Activated CD8-positive, alpha-beta memory T cell treated with anti-CD3 and anti-CD28 coated beads, Interleukin-2, amount 50 U/mL, for 24 hours (primary cell): ENCODE measurements around the gene RAB26.

Source experiments
- DNase-seq: peaks from one replicate; pipeline ENCODE4 v3.0.0-alpha.2; 2020; ENCODE audit errors: extremely low read depth

The RAB26 gene

GRCh38 chr16:2142942-2143877 is 5.2 kb upstream of the RAB26 start:
- no peak for DNase-seq

GRCh38 chr16:2143878-2144485 is 4.4 kb upstream of the RAB26 start:
- DNase-seq = no peak

- DNase-seq = no peak
Observed at GRCh38 chr16:2145843-2146242, 2.6 kb upstream of the RAB26 start.

- DNase-seq = no peak
Observed at GRCh38 chr16:2147378-2147777, 1.0 kb upstream of the RAB26 start.

- DNase-seq = no peak
Observed at GRCh38 chr16:2148714-2149629, 547 bp downstream of the RAB26 start.

- DNase-seq = no peak
Observed at GRCh38 chr16:2149630-2150417, 1.4 kb downstream of the RAB26 start.

GRCh38 chr16:2150418-2151187 is 2.2 kb downstream of the RAB26 start:
- no peak for DNase-seq

- no peak for DNase-seq
Observed at GRCh38 chr16:2151188-2152091, 3.0 kb downstream of the RAB26 start.

GRCh38 chr16:2152695-2153506 is 4.5 kb downstream of the RAB26 start:
- no peak for DNase-seq

GRCh38 chr16:2154533-2155090 is 6.2 kb downstream of the RAB26 start:
- DNase-seq = no peak

- peak; percentile 95 for DNase-seq
Observed at GRCh38 chr16:2155091-2155950, 6.9 kb downstream of the RAB26 start, which contains the start of gene TRAF7. TSS of gene TRAF7 (plus strand) at chr16:2155782. CDS start at chr16:2163921, 8,139 bp downstream.

- DNase-seq = no peak
Observed at GRCh38 chr16:2155977-2156848, 7.8 kb downstream of the RAB26 start.

GRCh38 chr16:2156849-2157224 is 8.4 kb downstream of the RAB26 start:
- DNase-seq = no peak

GRCh38 chr16:2157480-2158261 is 9.2 kb downstream of the RAB26 start:
- DNase-seq = no peak

- no peak for DNase-seq
Observed at GRCh38 chr16:2158262-2158638, 9.8 kb downstream of the RAB26 start.
